Measurements from ENCODE around the gene SUPT3H.

The SUPT3H gene

DNA sequence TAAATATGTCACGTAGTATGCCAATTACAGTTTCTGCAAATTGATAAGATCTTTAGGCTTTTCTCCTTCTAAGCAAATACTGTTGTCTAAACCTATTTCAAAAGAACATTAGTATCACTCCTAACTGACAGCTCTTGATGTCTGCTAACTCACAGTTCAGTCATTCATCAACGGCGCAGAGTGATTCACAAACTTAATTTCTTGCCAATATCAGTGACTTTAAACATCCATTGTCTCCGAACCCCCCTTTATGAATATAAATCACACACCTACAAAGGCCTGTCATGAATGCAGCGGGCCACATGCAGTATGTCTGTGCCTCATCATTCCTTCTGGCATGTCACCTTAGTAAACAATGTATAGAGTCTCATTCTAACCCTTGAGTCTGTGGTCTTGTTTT is 569.6 kb downstream of the SUPT3H start:
- in situ Hi-C loops (cut with HindIII; ENCODE audit: low sequenced_read_pairs) = no loop called here

GRCh38 chr6:44806656-44807055 is 571.1 kb downstream of the SUPT3H start:
- in situ Hi-C loops (cut with HindIII; ENCODE audit: low sequenced_read_pairs) = no loop called here

GRCh38 chr6:44805238-44805846 is 572.4 kb downstream of the SUPT3H start:
- in situ Hi-C loops (cut with HindIII; ENCODE audit: low sequenced_read_pairs) = no loop called here

DNA sequence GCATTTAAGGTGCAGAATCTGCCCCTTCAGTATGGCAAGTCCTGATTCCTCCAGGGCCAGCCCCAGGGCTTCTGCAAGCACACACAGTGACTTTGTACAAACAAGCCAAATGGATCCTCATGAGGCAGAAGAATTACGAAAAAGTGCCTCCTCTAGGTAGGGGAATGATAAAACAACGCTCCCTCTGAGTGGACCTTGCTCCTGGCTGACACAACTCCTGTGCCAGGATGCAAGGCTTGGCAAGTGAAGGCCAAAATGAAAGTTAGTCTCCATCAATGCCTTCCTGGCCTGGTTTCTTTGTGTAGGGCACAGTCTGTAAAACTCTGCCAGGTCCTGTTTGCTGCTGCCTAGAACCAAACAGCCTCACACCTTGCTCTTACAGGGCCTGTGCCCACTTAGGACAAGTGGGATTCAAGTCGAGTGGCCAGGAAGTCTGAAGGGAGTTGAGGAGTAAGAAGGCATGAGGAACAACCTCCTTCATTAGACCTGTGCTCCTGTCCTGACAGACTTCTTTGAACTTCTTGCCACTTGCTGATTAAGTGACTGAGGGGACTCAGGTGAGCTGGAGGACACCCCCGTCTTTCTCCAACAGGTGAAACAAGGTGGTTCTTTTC is 573.1 kb downstream of the SUPT3H start:
- in situ Hi-C loops (cut with HindIII; ENCODE audit: low sequenced_read_pairs) = no loop called here

DNA sequence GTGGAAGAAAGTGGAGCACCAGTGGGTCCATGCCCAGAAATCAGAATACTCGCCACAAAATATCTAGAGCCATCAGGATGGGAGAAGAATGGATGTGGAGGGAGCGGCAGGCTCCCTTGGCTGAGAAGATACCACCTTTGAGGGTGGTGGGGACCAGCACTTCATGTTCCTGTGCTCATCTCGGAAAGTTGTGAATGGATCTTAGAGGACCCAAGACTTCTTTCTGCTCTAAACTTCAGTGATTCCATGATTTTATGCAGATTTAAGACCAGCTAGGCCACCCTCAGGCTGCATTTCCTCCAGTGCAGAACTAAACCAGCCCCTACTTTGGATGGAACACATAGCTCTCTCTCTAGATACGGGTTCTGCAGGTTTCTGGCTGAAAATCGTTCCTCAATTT is 573.7 kb downstream of the SUPT3H start:
- in situ Hi-C loops (cut with HindIII; ENCODE audit: low sequenced_read_pairs) = no loop called here

- in situ Hi-C loops (cut with HindIII; ENCODE audit: low sequenced_read_pairs) = no loop called here
These were observed 576.7 kb downstream of the SUPT3H start for GRCh38 chr6:44800784-44801592.

GRCh38 chr6:44800171-44800783 is 577.5 kb downstream of the SUPT3H start:
- in situ Hi-C loops (cut with HindIII; ENCODE audit: low sequenced_read_pairs) = no loop called here

DNA sequence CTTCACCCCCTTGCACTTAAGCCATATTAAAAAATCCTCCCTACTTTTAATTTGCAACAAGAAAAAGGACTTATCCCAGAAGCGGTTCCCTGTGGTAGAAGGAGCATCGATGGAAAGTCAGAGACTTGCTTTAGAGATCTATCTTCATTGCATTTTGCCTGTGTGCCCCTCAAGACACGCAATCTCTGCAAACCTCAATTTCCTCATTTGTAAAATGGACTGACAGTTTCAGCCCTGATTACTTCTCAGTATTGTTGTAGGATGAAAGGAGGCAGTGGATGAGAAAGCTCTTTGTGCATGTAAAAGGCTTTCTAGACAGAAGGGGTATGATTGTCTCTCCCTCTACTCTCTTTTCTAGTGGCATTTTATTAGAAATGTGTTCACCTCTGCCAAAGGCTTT is 580.0 kb downstream of the SUPT3H start:
- in situ Hi-C loops (cut with HindIII; ENCODE audit: low sequenced_read_pairs) = no loop called here

- in situ Hi-C loops (cut with HindIII; ENCODE audit: low sequenced_read_pairs) = no loop called here
These were observed 582.4 kb downstream of the SUPT3H start for GRCh38 chr6:44795326-44795725.

- in situ Hi-C loops (cut with HindIII; ENCODE audit: low sequenced_read_pairs) = no loop called here
These were observed 587.9 kb downstream of the SUPT3H start for GRCh38 chr6:44789806-44790205.

DNA sequence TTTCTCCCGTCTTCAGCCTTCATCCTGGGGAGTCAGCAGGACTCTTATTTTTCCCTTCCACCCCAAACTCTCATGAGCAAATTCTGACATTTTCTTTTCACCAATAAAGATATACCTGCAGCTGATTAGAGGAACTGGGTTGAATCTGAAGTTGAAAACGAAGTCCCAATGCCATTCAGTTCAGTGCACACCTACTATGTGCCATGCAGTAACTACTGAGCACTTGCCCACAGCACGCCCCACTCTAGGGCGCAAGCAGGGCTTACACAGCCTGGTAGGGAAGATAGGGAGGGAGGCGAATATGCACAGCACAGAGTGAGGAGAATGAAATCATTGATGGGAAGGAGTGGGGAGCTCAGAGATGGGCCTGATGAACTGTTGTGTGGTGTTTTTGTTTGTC is 588.7 kb downstream of the SUPT3H start:
- in situ Hi-C loops (cut with HindIII; ENCODE audit: low sequenced_read_pairs) = no loop called here

- in situ Hi-C loops (cut with HindIII; ENCODE audit: low sequenced_read_pairs) = no loop called here
These were observed 589.2 kb downstream of the SUPT3H start for GRCh38 chr6:44788387-44788981.

DNA sequence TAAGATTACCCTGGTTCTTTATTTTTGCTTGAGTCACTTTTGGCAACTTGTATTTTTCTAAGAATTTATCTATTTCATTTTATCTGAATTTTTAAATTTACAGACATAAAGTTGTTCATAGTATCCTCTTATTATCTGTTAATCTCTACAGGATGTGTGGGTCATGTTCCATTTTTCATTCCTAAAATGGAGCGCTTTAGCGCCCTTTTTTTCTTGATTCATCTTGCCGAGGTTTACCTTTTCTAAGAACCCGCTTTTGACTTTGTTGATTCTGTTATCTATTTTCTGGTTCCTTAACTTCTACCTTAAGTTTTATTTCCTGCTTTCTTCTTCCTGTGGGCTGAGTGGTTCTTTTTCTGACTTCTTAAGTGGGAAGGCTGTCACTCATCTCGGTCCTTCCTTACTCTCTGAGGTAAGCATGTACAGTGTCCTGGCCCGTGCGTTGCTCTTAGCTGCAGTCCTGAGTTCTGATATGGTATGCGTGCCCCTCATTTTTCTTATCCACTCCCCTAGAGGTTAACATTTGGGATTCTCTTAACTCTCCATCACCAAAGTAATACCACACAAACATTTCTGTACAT is 590.4 kb downstream of the SUPT3H start:
- in situ Hi-C loops (cut with HindIII; ENCODE audit: low sequenced_read_pairs) = no loop called here

GRCh38 chr6:44785130-44785529 is 592.6 kb downstream of the SUPT3H start:
- in situ Hi-C loops (cut with HindIII; ENCODE audit: low sequenced_read_pairs) = no loop called here

GRCh38 chr6:44784195-44784594 is 593.5 kb downstream of the SUPT3H start:
- in situ Hi-C loops (cut with HindIII; ENCODE audit: low sequenced_read_pairs) = no loop called here

DNA sequence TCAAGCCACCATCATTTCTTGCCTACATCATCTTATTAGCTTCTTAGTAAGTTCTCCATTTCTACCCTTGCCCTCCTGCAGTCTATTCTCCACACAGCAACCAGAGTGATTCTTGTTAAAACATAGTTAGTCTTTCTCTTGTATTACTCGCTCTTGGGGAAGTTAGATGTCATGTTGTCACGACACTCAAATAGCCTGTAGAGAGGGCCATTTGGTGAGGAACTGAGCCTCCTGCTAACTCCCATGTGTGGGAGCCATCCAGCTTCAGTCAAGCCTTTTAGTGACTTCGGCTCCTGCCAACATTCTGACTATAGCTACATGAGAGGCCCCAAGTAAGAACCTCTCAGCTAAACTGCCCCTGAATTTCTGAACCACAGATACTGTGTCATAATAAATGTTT is 594.8 kb downstream of the SUPT3H start:
- in situ Hi-C loops (cut with HindIII; ENCODE audit: low sequenced_read_pairs) = no loop called here

DNA sequence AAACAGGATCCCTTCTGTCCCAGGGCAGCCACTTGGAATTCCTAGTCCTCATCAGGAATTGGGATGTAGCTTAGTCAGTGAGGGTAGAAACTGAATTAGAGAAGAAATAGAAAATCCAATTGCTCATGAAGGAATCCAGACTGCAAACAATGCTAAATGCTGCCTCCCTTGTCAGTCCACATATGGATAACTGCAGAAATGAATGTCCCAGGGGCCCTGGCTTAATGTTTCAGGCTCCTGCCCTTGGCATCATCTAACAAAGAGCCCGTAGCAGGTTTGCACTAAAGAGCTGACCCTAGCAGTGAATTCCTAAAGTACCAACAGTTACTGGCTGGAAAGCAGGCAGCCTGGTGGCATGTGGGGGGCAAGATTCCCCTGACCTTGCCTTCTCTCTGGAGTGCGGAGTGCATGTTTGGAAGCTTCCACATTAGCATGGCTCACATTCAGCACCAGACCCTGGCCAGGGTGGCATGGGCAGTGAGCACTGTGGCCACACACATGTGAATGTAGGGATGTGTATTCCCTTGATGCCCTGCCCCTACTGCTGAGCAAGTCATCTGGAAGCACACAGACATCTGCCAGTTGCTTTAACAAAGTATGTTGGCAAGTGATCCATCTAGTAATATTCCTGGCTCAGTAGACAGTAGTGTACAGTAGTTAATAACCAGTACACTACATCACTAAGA is 595.7 kb downstream of the SUPT3H start:
- in situ Hi-C loops (cut with HindIII; ENCODE audit: low sequenced_read_pairs) = no loop called here

DNA sequence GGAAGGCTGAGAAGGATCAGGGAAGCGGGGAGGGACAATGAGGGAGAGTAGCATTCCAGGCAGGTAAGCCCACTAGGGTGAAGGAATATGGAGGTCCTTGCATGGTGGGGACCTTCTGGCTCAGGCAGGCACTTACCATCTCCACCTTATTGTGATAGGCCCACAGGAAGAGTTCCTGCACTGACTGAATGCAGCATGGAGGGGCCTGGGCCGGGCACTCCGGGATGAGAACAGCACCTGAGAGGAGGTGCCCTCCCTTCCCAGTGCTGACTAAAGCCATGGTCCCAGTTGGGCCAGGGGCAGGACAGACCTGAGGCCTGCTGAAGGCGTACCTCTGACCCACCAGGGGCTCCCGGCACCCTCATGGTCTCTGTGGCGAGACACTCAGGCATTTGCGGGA is 597.6 kb downstream of the SUPT3H start:
- in situ Hi-C loops (cut with HindIII; ENCODE audit: low sequenced_read_pairs) = no loop called here

- in situ Hi-C loops (cut with HindIII; ENCODE audit: low sequenced_read_pairs) = no loop called here
These were observed 598.5 kb downstream of the SUPT3H start for GRCh38 chr6:44779130-44779826.
